GM18507 (cell line): ENCODE data around the gene CBFA2T2.
"Not testable (repeated sequence)": the region's sequence is repeated elsewhere in the genome, so short reads cannot be mapped to it uniquely, and the experiment has no call there.

Experiments
- DNase-seq: peaks from one replicate; pipeline ENCODE4 v3.0.0; 2011; ENCODE audit warnings: low read depth; ENCODE audit not compliant: insufficient read length; ENCODE audit errors: extremely low spot score
- FAIRE-seq: peaks from 2 replicates; lab custom pipeline; 2011; peaks lifted over from hg19 to GRCh38; lab: Jason Lieb, UNC

The CBFA2T2 gene

DNA sequence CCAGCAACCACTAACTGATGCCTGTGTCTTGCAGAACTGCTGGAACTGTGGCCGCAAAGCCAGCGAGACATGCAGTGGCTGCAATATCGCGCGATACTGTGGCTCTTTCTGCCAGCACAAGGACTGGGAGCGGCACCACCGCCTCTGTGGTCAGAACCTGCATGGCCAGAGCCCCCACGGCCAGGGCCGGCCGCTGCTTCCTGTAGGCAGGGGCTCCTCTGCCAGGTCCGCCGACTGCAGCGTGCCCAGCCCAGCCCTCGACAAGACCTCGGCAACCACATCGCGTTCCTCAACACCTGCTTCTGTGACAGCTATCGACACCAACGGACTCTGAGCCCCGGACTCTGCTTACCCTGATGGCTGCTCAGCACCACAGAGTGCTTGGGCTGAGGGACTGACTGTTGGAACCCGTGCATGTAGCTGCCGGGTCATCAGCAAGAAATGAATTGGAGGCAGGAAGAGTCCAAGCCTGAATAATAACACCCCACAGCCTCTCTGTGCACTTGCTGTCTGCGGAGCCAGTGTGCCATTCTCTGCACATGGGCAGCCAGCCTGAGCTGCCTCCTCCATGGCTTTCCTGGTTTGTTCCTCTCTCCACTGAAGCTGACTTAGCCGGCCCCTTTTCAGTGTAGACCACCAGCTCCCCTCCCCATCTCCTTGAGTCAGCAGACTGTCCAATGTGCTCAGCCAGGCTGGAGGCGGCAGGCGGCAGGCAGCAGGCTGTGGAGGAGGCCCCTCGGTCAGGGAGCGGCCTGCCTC is 154.6 kb downstream of the CBFA2T2 start:
- DNase-seq, result no peak

DNA sequence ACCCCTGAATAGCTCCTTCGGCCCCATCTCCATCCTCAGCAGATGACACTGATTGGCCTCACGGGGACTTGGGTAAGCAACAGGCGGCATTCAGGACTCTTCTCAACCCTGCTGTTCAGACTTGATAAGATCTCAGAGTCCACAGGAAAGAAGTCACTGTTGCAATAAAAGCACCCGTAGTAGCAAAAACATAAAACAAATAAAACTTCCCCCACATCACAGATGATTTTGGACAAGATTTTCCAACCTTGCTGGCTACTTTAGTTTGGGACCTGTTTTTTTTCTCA is 155.1 kb downstream of the CBFA2T2 start:
- no peak for DNase-seq
- no peak for FAIRE-seq

More for the DNA sequence above, 154.6 kb downstream of the CBFA2T2 start:
- no peak for FAIRE-seq

DNA sequence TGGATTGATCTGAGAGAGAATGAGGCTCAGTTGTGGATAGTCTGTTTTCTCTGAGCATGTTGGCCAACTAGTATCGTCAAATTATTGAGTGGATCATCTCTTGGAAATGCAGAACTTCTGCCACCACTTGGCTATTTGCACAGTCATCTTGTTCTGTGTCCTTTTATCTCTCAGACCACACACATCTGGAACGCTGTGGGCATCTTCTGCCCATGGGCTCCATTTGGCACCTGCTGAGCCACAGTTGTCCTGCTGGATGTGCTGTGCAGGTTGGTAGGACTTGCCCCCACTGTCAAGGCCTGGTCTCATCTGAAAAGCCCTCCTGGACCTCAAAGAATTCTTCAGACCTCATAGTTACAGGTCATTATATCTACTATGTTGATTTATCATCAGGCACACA is 155.5 kb downstream of the CBFA2T2 start:
- no peak for DNase-seq
- no peak for FAIRE-seq

DNA sequence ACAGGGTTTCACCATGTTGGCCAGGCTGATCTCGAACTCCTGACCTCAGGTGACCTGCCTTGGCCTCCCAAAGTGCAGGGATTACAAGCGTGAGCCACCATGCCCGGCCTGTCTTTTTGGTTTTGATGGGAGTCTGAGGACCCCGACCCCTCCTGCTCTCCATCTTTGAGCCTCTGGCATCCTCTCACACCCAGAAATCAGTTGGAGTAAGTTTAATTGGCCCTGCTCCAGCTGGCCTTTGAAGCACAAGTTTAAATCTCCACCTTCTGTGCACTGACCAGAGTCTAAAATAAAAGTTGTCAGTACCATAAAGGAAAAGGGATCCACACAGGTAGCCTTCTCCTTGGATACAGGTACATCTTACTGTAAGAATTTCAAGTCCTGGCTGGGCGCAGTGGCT is 156.3 kb downstream of the CBFA2T2 start:
- no peak for FAIRE-seq
- no peak for DNase-seq

DNA sequence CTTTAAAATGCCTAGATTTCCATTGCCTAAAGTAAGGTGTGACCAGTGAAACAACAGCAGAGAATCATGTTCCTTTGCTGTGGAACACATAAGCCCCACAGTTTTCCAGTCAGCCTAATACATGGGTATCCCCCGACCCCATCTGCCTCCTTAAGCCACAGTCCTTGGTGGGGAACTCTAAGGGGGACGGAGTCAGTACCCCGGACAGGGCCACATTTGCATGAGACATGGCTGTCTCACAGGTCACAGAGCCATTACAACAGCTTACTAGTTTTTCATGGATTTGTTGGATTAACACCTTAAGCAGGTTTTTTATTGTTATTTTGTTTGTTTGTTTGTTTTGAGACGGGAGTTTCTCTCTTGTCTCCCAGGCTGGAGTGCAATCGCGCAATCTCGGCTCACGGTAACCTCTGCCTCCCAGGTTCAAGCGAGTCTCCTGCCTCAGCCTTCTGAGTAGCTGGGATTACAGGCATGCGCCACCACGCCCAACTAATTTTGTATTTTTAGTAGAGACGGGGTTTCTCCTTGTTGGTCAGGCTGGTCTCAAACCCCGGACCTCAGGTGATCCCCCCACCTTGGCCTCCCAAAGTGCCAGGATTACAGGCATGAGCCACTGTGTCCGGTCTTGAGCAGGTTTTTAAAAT is 157.2 kb downstream of the CBFA2T2 start:
- DNase-seq, FAIRE-seq: not testable (repeated sequence)

DNA sequence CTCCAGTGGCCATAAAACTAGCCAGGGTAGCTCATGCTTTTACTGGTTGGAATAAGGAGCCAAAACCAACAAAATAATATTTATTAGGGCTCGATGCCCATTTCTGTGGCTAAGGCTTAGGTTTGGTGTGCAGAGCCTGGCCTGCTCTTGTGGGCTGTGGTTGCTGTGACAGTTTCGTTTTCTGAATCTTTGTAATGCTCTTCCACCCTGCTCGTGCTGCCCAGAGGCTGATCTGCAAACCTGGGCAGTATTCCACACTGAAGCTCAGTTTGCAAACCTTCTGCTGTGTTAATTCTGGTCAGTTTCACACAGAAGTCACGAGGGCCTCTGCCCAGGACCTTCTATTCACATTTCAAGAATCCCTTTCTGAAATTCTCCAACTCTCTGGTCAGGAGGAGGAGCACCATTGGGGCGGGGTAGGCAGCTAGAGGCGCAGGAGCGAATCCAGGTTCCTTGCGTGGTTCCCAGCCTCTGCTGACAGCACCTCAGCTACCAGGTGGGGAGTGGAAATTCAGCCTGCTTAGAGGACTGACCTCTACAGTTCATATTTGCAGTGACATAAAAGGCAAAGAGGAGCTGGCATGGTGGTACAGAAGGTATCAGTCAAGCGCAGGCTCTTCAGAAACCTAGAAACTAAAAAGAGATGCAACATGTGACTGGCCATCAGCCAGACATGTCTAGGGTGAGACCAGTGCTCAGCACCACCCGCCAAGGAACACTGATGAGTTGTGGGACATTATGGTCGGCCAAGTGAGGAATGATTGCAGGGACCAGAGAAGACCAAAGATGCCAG is 157.9 kb downstream of the CBFA2T2 start:
- FAIRE-seq (peak; percentile 91), DNase-seq (peak; percentile 55)

DNA sequence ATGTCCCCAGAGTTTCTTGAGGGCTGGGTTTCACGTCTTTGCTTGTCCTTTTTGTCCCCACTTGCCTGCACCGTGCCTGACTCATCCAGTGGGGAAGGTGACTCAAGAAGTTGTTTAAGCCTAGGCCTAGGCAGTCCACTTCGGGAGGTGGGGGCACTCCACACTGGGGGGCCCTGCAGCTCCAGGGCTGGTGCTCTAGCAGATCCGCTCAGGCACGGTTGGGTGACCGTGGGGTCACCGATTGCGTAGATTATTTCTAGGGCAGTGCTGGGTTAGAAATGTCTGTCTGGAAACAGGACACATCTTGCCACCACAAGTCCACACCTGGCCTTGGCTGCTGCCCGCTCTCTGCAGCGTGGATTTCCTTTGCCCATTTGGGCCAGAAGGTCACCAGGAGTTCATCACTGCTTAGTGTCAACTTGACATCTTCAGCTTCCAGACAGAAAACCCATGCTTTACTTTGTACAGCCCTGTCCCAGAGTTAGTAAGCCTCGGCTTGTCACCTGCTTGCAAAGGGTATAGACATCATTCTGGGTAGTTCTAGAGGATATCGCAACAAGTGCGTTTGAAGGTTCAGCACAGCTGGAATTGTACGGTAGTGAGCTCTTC is 158.6 kb downstream of the CBFA2T2 start:
- DNase-seq (no peak), FAIRE-seq (no peak)

DNA sequence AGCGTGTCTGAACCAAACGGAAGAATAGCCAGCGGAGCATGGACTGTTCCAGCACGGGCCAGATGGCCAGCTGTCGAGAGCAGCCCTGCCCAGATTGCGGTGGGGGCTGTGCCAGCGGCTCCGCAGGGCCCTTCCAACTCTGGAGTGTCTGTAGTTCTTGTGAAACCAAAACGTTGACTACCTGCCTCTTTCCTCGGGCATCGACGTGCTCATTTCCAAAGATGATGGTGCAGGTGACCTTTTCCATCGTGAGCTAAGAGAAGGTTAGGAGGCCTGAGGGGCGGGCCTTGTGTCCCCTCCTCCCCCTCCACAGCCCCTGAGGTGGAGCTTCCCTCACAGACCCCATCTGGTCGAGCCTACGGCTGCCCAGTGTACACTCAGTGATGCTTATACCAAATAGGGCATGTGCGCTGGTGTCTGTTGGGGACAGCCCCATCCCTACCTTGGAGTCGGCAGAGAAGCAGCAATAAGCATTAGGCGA is 159.3 kb downstream of the CBFA2T2 start:
- DNase-seq, result no peak
- no peak for FAIRE-seq

DNA sequence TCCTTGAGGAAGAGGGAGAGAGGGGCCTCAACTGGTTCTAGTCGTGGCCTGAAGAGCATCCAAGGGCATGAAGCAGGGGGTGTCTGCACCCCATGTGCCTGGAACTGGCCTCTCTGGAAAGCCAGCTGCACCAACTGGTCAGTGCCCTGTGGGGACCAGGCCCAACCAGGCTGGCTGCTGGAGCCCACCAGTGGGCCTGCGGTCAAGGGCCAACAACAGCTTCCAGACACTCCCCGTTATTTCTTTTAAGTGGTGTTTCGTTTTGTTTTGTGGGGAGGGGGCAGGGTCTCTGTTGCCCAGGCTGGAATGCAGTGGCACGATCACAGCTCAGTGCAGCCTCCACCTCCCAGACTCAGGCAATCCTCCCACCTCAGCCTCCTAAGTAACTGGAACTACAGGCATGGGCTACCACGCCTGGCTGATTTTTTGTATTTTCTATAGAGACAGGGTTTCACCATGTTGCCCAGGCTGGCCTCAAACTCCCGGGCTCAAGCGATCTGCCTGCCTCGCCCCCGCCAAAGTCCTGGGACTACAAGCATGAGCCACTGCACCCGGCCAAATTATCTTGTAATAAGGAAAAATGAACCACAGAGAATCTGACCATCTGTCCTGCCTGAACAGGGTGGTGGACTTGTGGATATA is 160.3 kb downstream of the CBFA2T2 start:
- DNase-seq (no peak), FAIRE-seq (no peak)

DNA sequence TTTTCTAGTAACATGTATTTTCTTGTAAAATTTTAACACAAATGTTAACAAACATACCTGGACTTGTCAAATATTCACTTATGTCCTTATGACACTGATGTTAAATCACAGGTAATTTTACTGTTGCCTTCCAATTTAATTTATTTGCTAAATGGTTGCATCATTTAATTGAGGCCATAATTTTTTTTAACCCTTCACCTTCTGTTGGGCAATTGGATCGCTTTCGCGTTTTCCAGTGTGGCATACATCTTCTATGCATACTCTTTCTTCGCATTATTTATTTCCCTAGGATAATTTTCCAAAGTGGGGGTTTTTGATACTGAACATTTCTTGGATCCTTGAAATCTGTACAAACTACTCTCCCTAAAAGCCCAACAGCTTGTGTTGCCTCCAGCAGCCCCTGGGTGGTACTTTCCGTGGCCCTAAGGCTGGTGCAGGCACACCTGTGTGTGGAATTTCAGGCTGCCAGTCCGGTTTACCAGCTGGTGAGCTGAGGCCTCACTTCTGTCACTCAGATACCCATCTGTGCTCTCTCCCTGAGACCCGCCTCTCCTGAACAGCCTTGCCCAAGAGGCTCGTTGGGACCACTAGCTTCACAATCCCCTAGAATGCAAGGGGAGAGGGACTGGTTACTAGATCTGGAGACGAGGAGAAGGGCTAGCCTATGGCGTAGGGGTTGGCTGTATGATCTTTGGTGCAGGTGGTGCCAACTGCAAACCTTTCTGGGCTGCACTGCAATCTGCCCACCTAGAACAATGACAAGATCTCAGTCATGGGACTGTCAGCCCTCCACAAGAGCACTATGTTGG is 161.1 kb downstream of the CBFA2T2 start:
- FAIRE-seq, result no peak

DNA sequence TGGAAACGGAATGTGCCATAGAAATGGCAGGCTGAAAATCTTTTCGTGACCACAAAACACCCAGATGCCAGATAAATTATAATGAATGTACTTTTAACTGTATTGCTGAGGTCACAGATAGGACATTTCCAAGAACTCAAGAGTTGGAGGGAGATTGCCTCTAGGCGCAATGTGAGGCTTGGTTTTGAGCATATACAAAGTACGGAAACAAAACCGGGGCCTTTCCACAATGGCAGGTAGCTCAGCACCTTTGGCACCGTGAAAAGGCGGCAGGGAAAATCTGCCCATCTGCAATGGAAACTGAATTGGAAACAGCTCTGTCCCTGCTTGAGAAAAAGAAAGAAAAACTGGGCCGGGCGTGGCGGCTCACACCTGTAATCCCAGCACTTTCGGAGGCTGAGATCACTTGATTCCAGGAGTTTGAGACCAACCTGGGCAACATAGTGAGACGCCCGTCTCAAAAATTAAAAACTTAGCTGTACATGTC is 161.7 kb downstream of the CBFA2T2 start:
- FAIRE-seq, result no peak
- DNase-seq, result no peak

More for the DNA sequence above, 161.1 kb downstream of the CBFA2T2 start:
- DNase-seq, result no peak

DNA sequence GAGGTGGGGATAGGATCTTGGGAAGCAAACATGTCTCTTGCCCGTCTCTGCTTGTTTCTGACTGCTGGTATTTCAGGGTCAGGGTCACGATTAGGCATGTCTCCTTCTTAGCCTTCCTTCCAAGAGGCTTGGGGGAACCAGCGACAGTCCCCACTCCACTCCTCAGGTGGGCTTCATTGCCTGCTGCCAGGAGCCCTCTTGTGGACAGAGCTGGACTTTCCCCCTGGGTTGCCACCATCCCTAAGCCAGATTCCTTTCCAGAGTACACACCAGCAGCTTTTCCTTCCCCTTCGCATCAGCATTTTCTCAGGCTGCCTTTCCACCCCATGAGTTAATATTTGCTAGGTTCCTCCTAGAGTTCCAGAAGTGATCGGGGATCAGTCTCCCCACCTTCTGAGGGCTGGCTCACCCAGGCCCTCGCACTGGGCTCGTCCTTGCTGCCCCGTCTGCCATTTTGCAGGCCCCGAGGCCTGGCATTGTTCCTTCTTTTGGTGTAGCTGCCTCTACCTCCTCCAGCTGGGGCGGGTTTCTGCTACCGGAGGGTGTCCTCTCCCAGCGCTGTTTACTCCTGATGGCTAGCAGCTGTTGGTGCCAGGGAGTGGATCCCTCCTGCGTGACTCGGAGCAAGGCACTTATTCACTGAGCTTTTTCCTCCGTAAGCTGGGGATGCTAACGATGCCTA is 163.5 kb downstream of the CBFA2T2 start:
- no peak for DNase-seq
- peak; percentile 21 for FAIRE-seq

DNA sequence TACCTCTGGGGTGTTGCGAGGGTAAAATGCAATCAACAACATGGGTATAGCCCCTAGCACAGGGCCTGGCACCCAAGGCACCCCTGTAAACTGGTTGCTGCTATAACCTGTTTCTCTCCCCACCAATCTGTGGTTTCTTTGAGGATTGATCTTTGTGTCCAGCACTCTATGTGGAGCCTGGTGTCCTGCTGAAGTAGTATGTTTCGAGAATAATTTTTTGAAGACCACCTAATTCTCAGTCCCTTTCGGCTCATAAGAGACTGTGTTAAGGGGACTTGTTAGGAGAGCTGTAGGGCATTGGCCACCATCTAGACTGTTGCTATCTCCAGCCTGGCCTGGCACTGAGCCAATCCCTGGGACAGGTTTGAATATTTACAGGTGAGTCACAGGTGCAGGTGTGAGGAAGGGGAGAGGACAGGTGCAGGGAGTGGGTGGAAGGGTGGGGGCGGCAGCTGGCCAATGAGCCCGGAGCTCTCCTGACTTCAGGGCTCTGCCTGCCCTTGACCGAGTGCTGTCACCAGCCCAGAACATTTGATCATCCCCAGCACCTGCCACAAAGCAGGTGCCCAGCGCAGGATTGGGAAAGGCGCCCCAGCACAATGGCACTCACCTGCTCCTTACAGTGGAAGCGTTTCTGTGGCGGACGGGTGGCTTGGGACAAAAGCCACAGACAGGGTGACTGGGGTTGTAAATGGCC is 164.2 kb downstream of the CBFA2T2 start:
- FAIRE-seq, result no peak
- DNase-seq, result no peak

DNA sequence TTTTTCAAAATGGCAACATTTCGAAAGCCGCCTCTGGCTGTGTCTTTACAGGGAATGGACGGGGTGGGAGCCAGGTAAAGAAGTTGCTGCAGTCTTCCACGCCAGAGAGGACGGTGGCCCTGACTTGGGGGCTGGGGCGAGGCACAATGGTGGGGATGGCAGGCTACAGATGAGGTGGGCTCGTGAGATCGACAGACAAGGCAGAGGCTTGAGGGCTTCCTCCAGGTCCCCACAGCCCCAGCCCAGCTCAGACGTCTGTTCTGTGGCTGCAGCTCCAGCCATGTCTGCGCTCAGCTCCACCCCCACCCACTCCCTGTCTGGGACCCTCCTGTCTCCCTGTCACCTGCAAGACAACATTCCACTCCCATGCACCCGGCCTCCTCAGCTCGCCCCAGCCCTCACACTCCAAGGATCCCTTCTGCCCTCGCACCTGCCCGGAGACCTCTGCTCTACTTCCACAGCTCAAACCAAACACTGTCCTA is 164.8 kb downstream of the CBFA2T2 start:
- no peak for FAIRE-seq

DNA sequence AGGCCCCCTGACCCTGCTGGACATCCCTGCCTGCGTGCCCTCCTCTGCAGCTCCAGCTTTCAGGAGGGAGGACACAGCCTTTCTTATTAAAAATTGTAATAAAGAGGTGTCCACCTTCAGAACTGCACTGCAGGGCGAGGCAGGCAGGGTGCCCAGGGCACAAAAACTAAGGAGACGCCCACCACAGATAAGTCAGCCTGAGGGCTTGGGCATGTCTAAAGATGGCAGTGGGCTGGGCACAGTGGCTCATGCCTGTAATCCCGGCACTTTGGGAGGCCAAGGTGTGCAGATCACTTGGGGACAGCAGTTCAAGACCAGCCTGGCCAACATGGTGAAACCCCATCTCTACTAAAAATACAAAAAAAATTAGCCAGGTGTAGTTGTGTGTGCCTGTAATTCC is 165.3 kb downstream of the CBFA2T2 start:
- DNase-seq, result no peak
- no peak for FAIRE-seq

More for the DNA sequence above, 164.8 kb downstream of the CBFA2T2 start:
- DNase-seq, result no peak

DNA sequence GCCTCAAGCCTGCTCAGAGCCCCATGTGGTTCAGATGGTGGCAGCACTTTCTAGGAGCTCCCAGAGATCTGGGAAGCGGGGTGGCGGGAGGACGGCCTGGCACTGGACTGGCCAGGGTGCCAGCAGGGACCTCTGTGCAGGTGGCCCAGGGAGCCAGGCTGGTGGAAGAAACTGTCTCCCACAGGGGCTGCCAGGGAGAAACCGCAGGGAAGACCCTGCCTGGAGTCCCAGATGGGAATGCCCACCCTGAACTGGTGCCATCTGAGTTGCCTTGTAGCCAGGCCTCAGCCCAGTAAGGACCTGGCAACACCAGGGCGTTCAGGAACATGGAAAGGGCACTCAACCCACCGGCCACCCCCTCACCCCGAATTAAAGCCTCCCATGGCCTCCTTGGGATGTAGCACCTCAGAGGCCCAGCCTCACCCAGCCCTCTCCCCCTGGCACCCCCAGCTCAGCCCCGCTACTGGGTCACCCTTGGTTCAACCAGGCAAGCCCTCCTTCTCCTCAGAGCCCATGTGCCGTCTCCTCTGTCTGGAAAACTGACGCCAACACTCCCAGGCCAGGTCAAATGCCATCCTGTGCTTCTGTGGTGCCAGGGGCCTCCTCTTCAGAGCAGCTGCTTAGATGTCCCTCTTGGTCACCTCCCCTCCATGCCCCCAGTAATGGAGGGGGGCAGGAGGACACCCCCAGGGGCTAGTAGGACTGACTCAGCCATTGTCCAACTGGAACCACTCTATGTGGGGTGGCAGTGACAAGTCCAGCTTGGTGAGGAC is 166.3 kb downstream of the CBFA2T2 start:
- no peak for FAIRE-seq
- no peak for DNase-seq
